Colonic mucosa (tissue), 4 donors: Measurements from ENCODE around the gene RAD51C. TPM values are rescaled to one million over a fixed set of nuclear protein-coding genes. Genes with fewer than 3 reads are reported as not detected.

ENCODE experiments used
- DNase-seq: peaks from one replicate; pipeline ENCODE4 v3.0.0-alpha.2; 2020
- H3K27ac ChIP-seq: fragments of 200-600 bp; one replicate; pipeline ENCODE4 v1.8.0; 2021
- H3K27me3 ChIP-seq: fragments of 200-600 bp; one replicate; pipeline ENCODE4 v1.8.0; 2021
- H3K36me3 ChIP-seq: fragments of 200-600 bp; one replicate; pipeline ENCODE4 v1.8.0; 2021
- H3K4me1 ChIP-seq: fragments of 200-600 bp; one replicate; pipeline ENCODE4 v1.8.0; 2021; ENCODE audit warnings: mild to moderate bottlenecking
- H3K4me3 ChIP-seq: fragments of 200-600 bp; one replicate; pipeline ENCODE4 v1.8.0; 2021
- H3K9ac ChIP-seq, 2 donors: one replicate each; pipeline ENCODE4 v1.7.0; 2013; ENCODE audit warnings: control low read depth in 2 of 2, low read depth in 2 of 2, low read length in 2 of 2
- H3K9me3 ChIP-seq: fragments of 200-600 bp; one replicate; pipeline ENCODE4 v1.8.0; 2021
- CTCF ChIP-seq: fragments of 200-600 bp; IDR thresholded peaks from one replicate; pipeline ENCODE4 v1.8.0; 2022; ENCODE audit warnings: antibody characterized with exemption, mild to moderate bottlenecking
- intact Hi-C: fragments of 100-400 bp; cut with DNase I; formaldehyde crosslinking; loops from one replicate; pipeline ENCODE4 v1.14.1; 2022
- total RNA-seq, 2 donors: library from RNA; stranded (reverse); fragmentation: NEBNext Ultra II Directional in 1 of 2; extraction: Animal tissue kit (Norgen Biotek cat#: 25700) in 1 of 2; gene quantifications; one replicate each; pipeline ENCODE4 v1.2.1, GENCODE V29; 2021
- donor health status: healthy.
- donor health status: DM: no; HTN: no; CAD: no.
- donor health status: DM: no; HTN: no; CAD: no.

Gene RAD51C
- total RNA-seq, 2 donors from 2014 or later: 13.2 to 20.2 TPM

DNA sequence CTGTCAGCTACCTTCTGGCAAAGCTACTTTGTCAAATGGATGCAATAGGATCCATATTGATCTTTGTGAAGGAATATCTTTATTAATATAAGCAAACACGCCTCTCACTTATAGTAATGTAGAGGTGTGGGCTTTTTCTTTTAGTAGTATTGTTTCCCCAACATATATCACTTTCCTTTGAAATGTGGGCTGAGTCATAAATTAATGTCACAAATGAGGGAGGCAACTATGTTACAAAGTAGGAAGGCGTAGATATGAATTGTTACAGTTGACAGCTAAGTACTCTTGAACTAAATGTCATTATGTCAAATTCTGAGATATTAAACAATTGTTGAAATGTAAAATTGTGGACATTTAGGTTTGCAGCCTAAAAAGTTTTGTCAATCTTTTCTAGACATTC is 60.6 kb downstream of the RAD51C start:
- no peak for TF ChIP-seq CTCF

DNA sequence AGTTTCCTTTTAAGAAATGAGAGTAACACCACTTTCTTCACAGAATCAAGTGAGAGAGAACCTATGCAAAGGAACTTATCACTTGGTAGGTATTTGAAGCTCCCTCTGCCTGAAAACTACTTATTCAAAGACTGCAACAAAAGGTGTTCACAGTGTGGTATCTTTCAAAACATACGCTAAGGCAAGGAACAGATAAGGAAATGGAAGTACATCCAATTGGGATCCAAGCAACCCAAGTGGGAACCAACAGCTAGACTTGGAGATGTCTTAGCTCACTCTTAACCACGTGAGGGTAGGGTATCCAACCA is 62.8 kb downstream of the RAD51C start:
- intact Hi-C loops: no loop called here
- peak overlapping the region; percentile 49 for H3K4me3 ChIP-seq

More for the DNA sequence above, 60.6 kb downstream of the RAD51C start:
- Histone ChIP-seq H3K9me3 (no peaks in the 10 kb centered on the region), H3K27ac (no peak overlapping the region), H3K36me3 (no peaks in the 10 kb centered on the region), H3K4me3 (no peak overlapping the region), H3K27me3 (peaks cover 25% of the 10 kb centered on the region), H3K4me1 (peaks cover 4% of the 10 kb centered on the region), H3K9ac (no peak overlapping the region)
- intact Hi-C loops: no loop called here
- no peak for DNase-seq

DNA sequence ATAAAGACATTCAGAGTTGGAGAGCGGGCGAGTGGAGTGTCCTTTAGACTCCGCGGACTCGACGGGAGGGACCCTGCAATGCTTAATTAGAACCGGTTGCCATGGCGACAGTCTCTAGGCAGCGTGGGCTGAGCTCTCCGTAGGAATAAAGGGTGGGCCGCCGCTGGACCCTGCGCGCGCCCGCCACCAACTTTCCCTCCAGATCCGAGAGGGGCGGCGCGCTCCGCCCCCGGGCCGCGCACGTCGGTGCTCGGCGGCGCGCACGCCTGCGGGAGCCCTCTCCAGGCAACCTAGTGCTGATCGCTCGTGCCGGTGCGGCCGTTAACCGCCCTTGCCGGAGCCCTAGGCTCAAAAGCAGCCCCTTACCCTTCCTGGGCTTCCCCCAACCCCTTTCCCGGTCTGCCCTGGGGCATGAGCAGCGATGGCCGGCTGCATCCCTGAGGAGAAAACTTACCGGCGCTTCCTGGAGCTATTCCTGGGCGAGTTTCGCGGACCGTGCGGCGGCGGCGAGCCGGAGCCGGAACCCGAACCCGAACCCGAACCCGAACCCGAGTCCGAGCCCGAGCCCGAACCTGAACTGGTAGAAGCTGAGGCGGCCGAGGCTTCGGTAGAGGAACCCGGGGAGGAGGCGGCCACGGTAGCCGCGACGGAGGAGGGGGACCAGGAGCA is 63.3 kb downstream of the RAD51C start, which contains the start of gene PPM1E:
TSS of gene PPM1E (plus strand) at position 278 of the 669 bp plus-strand sequence.
- TF ChIP-seq CTCF: no peak
- peaks cover 4% of the 10 kb centered on the region for H3K4me1 ChIP-seq
- no peaks in the 10 kb centered on the region for H3K9me3 ChIP-seq
- intact Hi-C loops: no loop called here
- H3K27me3 ChIP-seq: peaks cover 37% of the 10 kb centered on the region
- peak within 1 kb of the TSS; percentile 49 for H3K4me3 ChIP-seq
- H3K9ac ChIP-seq: peak within 1 kb of the TSS in 1 of 2 donors; percentile 41
- no peaks in the 10 kb centered on the region for H3K36me3 ChIP-seq
- DNase-seq: peak; percentile 19
- no peak within 1 kb of the TSS for H3K27ac ChIP-seq

More for the DNA sequence above, 62.8 kb downstream of the RAD51C start:
- no peak overlapping the region for H3K27ac ChIP-seq
- H3K36me3 ChIP-seq: no peaks in the 10 kb centered on the region
- no peak overlapping the region for H3K9ac ChIP-seq
- TF ChIP-seq CTCF: no peak
- peaks cover 4% of the 10 kb centered on the region for H3K4me1 ChIP-seq
- peaks cover 34% of the 10 kb centered on the region for H3K27me3 ChIP-seq
- DNase-seq: no peak
- no peaks in the 10 kb centered on the region for H3K9me3 ChIP-seq

DNA sequence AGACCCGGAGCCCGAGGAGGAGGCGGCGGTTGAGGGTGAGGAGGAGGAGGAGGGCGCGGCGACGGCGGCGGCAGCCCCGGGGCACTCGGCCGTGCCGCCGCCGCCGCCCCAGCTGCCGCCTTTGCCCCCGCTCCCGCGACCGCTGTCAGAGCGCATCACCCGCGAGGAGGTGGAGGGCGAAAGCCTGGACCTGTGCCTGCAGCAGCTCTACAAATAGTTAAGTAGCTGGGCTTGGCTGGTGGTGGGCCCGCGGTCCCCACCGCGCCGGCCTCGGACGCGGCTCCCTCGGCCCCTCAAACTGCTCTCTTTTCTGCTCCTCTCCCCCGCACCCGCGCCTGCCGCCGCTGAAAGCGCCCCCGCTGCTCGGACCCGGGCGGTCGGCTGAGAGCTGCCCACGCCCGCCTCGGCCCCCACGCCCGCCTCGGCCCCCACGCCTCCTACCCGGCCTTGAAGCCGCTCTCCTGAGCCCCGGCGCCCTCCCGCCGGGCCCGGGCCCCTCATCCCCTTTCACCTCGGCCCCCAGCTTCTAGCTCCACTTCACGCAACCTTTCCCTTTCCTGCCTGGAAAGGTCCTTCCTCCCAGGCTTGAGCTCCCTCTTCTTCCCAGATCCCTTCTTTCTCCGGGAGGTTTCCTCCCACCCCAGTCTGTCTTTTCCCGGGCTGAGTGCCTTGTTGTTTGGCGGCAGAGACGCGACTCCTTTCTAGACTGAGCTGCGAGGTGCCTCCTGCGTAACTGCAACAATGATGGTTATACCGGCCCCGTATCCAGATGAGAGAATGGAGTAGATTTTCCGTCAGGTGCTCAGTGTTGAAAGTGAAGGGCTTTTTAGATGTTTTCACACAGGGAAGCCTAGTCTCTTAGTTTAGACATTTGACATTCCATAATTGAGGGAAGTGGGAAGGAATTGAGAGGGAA is 64.1 kb downstream of the RAD51C start:
- TF ChIP-seq CTCF: no peak
- H3K27me3 ChIP-seq: peaks cover 39% of the 10 kb centered on the region
- peaks cover 4% of the 10 kb centered on the region for H3K4me1 ChIP-seq
- no peaks in the 10 kb centered on the region for H3K9me3 ChIP-seq
- H3K27ac ChIP-seq: no peak overlapping the region
- intact Hi-C loops: no loop called here
- H3K9ac ChIP-seq: peak overlapping the region in 1 of 2 donors; percentile 41
- no peak for DNase-seq
- H3K36me3 ChIP-seq: no peaks in the 10 kb centered on the region
- peak overlapping the region; percentile 49 for H3K4me3 ChIP-seq

- H3K4me3 ChIP-seq: no peak overlapping the region
- H3K36me3 ChIP-seq: no peaks in the 10 kb centered on the region
- intact Hi-C loops: no loop called here
- no peak for TF ChIP-seq CTCF
- no peak for DNase-seq
- no peak overlapping the region for H3K27ac ChIP-seq
- H3K9me3 ChIP-seq: no peaks in the 10 kb centered on the region
- no peak overlapping the region for H3K9ac ChIP-seq
- peaks cover 39% of the 10 kb centered on the region for H3K27me3 ChIP-seq
- peaks cover 4% of the 10 kb centered on the region for H3K4me1 ChIP-seq
Observed at GRCh38 chr17:58757162-58757613, 64.8 kb downstream of the RAD51C start.
